IMR-90 (cell line): Measurements from ENCODE around the gene TMEM271. TPM values are rescaled to one million over a fixed set of nuclear protein-coding genes. Genes with fewer than 3 reads are reported as not detected.

ENCODE experiments used
- ATAC-seq: fragments of 200-7000 bp; cut with Tn5 transposase; 2 replicates; pipeline ENCODE4 v1.9.1; 2020; ENCODE audit warnings: low read depth, mild to moderate bottlenecking, moderate library complexity
- BruUV-seq: library from RNA; stranded (reverse); fragments of 400-500 nt; replicated peaks from 2 replicates; lab custom pipeline; 2021; lab: Mats Ljungman, UMichigan
- CTCF ChIA-PET: fragments of 300-600 bp; formaldehyde crosslinking; extraction: SDS; loops from one replicate; lab custom pipeline; 2021; ENCODE audit warnings: antibody characterized with exemption; lab: Yijun Ruan, JAX
- POLR2A ChIA-PET: fragments of 300-600 bp; sonication (Branson Sonifier 250); formaldehyde crosslinking; loops from one replicate; lab custom pipeline; 2022; ENCODE audit warnings: antibody characterized with exemption; ENCODE audit not compliant: unreplicated experiment; lab: Charles Lee
- DNase-seq: peaks from one replicate; pipeline ENCODE4 v3.0.0; 2013
- H2AFZ ChIP-seq: replicated peaks from 2 replicates; pipeline ENCODE3; 2013; ENCODE audit warnings: low read length, mild to moderate bottlenecking; ENCODE audit not compliant: poor library complexity
- H2AK5ac ChIP-seq: 2 replicates; pipeline ENCODE4 v1.6.1; 2013; ENCODE audit warnings: low read depth, low read length, inconsistent platforms
- H2AK9ac ChIP-seq: replicated peaks from 2 replicates; pipeline ENCODE3; 2013; ENCODE audit warnings: mild to moderate bottlenecking, low read depth, low read length, moderate library complexity; ENCODE audit not compliant: poor library complexity
- H2BK120ac ChIP-seq: 2 replicates; pipeline ENCODE4 v1.6.1; 2013; ENCODE audit warnings: low read depth, low read length, inconsistent platforms
- H2BK15ac ChIP-seq: 3 replicates; pipeline ENCODE4 v1.6.1; 2013; ENCODE audit warnings: low read depth, low read length, inconsistent platforms
- H2BK20ac ChIP-seq: 2 replicates; pipeline ENCODE4 v1.6.1; 2013; ENCODE audit warnings: low read depth, mild to moderate bottlenecking, inconsistent platforms, low read length, moderate library complexity
- H2BK5ac ChIP-seq: 2 replicates; pipeline ENCODE4 v1.6.1; 2013; ENCODE audit warnings: mild to moderate bottlenecking, low read depth, low read length, inconsistent platforms; ENCODE audit not compliant: poor library complexity, severe bottlenecking
- H3K14ac ChIP-seq: replicated peaks from 2 replicates; pipeline ENCODE4 v1.6.1; 2013; ENCODE audit warnings: low read depth, low read length, inconsistent platforms
- H3K18ac ChIP-seq: 2 replicates; pipeline ENCODE4 v1.6.1; 2013; ENCODE audit warnings: low read depth, low read length, control low read depth
- H3K23ac ChIP-seq: 2 replicates; pipeline ENCODE4 v1.6.1; 2013; ENCODE audit warnings: low read depth, low read length, inconsistent platforms
- H3K27ac ChIP-seq: 2 replicates; pipeline ENCODE4 v1.5.1; 2013; ENCODE audit warnings: mild to moderate bottlenecking, control low read depth, low read length; ENCODE audit not compliant: insufficient read depth
- H3K27me3 ChIP-seq: 2 replicates; pipeline ENCODE4 v1.6.1; 2013; ENCODE audit warnings: low read length; ENCODE audit not compliant: control insufficient read depth, insufficient read depth
- H3K36me3 ChIP-seq: 2 replicates; pipeline ENCODE4 v1.6.1; 2013; ENCODE audit warnings: low read length, mixed read lengths; ENCODE audit not compliant: control insufficient read depth, insufficient read depth
- H3K4ac ChIP-seq: 2 replicates; pipeline ENCODE4 v1.6.1; 2013; ENCODE audit warnings: low read depth, low read length, inconsistent platforms
- H3K4me1 ChIP-seq: 2 replicates; pipeline ENCODE4 v1.6.1; 2013; ENCODE audit warnings: low read length, mixed read lengths; ENCODE audit not compliant: control insufficient read depth, insufficient read depth
- H3K4me2 ChIP-seq: 2 replicates; pipeline ENCODE4 v1.6.1; 2013; ENCODE audit warnings: low read depth, mild to moderate bottlenecking, control low read depth, low read length, moderate library complexity
- H3K4me3 ChIP-seq: 2 replicates; pipeline ENCODE4 v1.5.1; 2013; ENCODE audit warnings: low read depth, mild to moderate bottlenecking, control low read depth, low read length, moderate library complexity; ENCODE audit not compliant: insufficient read depth
- H3K56ac ChIP-seq: 2 replicates; pipeline ENCODE4 v1.6.1; 2013; ENCODE audit warnings: low read length, inconsistent platforms; ENCODE audit not compliant: insufficient read depth; ENCODE audit errors: extremely low read depth
- H3K79me1 ChIP-seq, 2 experiments: 2 replicates each; pipeline ENCODE4 v1.6.1; 2013; ENCODE audit warnings: low read length in 2 of 2, inconsistent platforms in 1 of 2, low read depth in 1 of 2
- H3K9ac ChIP-seq: 2 replicates; pipeline ENCODE4 v1.6.1; 2013; ENCODE audit warnings: low read depth, low read length, control low read depth
- H3K9me1 ChIP-seq: 2 replicates; pipeline ENCODE4 v1.6.1; 2013; ENCODE audit warnings: low read length, inconsistent platforms; ENCODE audit not compliant: insufficient read depth
- H3K9me3 ChIP-seq: 2 replicates; pipeline ENCODE4 v1.6.1; 2013; ENCODE audit warnings: low read length; ENCODE audit not compliant: control insufficient read depth, insufficient read depth
- H4K20me1 ChIP-seq: 2 replicates; pipeline ENCODE4 v1.6.1; 2013; ENCODE audit warnings: low read length, inconsistent platforms; ENCODE audit not compliant: insufficient read depth
- H4K5ac ChIP-seq: 2 replicates; pipeline ENCODE4 v1.6.1; 2013; ENCODE audit warnings: mild to moderate bottlenecking, low read depth, low read length, control low read depth
- H4K8ac ChIP-seq, 2 experiments: 2 replicates each; pipeline ENCODE4 v1.6.1; 2013; ENCODE audit warnings: low read depth in 2 of 2, low read length in 2 of 2, control low read depth in 1 of 2, inconsistent platforms in 1 of 2
- H4K91ac ChIP-seq: 2 replicates; pipeline ENCODE4 v1.6.1; 2013; ENCODE audit warnings: low read depth, low read length, inconsistent platforms; ENCODE audit not compliant: insufficient read depth
- BHLHE40 ChIP-seq: fragments of 150-350 bp; IDR thresholded peaks from 2 replicates; pipeline ENCODE4 v1.6.1; 2016; ENCODE audit warnings: mild to moderate bottlenecking, low read depth, low read length
- CEBPB ChIP-seq: IDR thresholded peaks from 2 replicates; pipeline ENCODE4 v1.6.1; 2012; ENCODE audit warnings: low read depth, low read length, improper control_type of control experiment
- CHD1 ChIP-seq: IDR thresholded peaks from 2 replicates; pipeline ENCODE4 v1.6.1; 2012; ENCODE audit warnings: low read depth, low read length, improper control_type of control experiment
- ELK1 ChIP-seq: fragments of 150-350 bp; IDR thresholded peaks from 2 replicates; pipeline ENCODE4 v1.6.1; 2016; ENCODE audit warnings: low read depth, mild to moderate bottlenecking, low read length, moderate library complexity, borderline replicate concordance
- MAFK ChIP-seq: IDR thresholded peaks from 2 replicates; pipeline ENCODE4 v1.6.1; 2012; ENCODE audit warnings: low read depth, low read length, improper control_type of control experiment
- MAZ ChIP-seq: IDR thresholded peaks from 2 replicates; pipeline ENCODE4 v1.6.1; 2012; ENCODE audit warnings: low read depth, mild to moderate bottlenecking, low read length, improper control_type of control experiment, moderate library complexity, borderline replicate concordance
- MXI1 ChIP-seq: IDR thresholded peaks from 2 replicates; pipeline ENCODE4 v1.6.1; 2012; ENCODE audit warnings: low read depth, mild to moderate bottlenecking, low read length, moderate library complexity, borderline replicate concordance
- NFE2L2 ChIP-seq: fragments of 150-350 bp; IDR thresholded peaks from 2 replicates; pipeline ENCODE4 v1.6.1; 2016; ENCODE audit warnings: low read depth, mild to moderate bottlenecking, low read length
- RAD21 ChIP-seq: IDR thresholded peaks from 2 replicates; pipeline ENCODE4 v1.6.1; 2012; ENCODE audit warnings: low read length, improper control_type of control experiment
- WGBS, 2 experiments: methylation state at CpG; one replicate each; pipeline versions ENCODE4 v1.1.5 to v1.1.7; 2013; ENCODE audit warnings: missing lambda C conversion rate in 2 of 2; ENCODE audit not compliant: insufficient read length in 1 of 2; ENCODE audit errors: extremely low coverage in 2 of 2; 5-methylcytosine and 5-hydroxymethylcytosine counted together
- dilution Hi-C: fragments of 300-500 bp; cut with HindIII; formaldehyde crosslinking; loops from one replicate; pipeline ENCODE4 v1.14.3; 2018; ENCODE audit warnings: low sequenced_read_pairs; ENCODE audit not compliant: unreplicated experiment
- in situ Hi-C: fragments of 300-500 bp; cut with MboI; formaldehyde crosslinking; loops from 3 replicates; pipeline ENCODE4 v1.14.3; 2019; ENCODE audit warnings: low sequenced_read_pairs, inconsistent platforms, mixed read lengths
- intact Hi-C: fragments of 100-400 bp; cut with micrococcal nuclease; formaldehyde crosslinking; loops from 2 replicates; pipeline ENCODE4 v1.10.0; 2022
- polyA plus RNA-seq, 3 experiments: library from polyadenylated mRNA; depleted of rRNA; stranded (reverse); fragments of >200 nt; gene quantifications; 2 replicates each; pipeline ENCODE4 v1.2.3, GENCODE V29; 2012; ENCODE audit warnings: low replicate concordance in 1 of 3
- total RNA-seq: library from RNA; depleted of rRNA; stranded (reverse); fragments of >200 nt; gene quantifications from 2 replicates; pipeline ENCODE4 v1.2.3, GENCODE V29; 2012
- TF ChIP-seq, protein P1 (sequence below): conservative IDR thresholded peaks from 2 replicates; pipeline ENCODE4 v1.5.1; 2012; ENCODE audit warnings: mild to moderate bottlenecking, low read depth, low read length, improper control_type of control experiment

Gene TMEM271
- total and polyA plus RNA-seq, 2 of the 4 experiments (the other 2 are of a cell fraction): not detected

DNA sequence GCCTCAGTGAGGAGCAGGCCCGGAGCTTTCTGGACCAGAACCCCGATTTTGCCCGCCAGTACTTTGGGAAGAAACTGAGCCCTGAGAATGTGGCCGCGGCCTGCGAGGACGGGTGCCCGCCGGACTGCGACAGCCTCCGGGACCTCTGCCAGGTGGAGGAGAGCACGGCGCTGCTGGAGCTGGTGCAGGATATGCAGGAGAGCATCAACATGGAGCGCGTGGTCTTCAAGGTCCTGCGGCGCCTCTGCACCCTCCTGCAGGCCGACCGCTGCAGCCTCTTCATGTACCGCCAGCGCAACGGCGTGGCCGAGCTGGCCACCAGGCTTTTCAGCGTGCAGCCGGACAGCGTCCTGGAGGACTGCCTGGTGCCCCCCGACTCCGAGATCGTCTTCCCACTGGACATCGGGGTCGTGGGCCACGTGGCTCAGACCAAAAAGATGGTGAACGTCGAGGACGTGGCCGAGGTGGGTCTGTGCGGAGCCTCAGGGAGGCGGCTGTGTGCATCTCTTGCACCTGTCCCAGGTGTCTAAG is 49.6 kb upstream of the TMEM271 start:
- dilution Hi-C loops: no loop called here
- no peak for TF ChIP-seq MXI1
- no peak for TF ChIP-seq ELK1
- no peak for TF ChIP-seq NFE2L2
- TF ChIP-seq BHLHE40: no peak
- TF ChIP-seq, protein P1, sequence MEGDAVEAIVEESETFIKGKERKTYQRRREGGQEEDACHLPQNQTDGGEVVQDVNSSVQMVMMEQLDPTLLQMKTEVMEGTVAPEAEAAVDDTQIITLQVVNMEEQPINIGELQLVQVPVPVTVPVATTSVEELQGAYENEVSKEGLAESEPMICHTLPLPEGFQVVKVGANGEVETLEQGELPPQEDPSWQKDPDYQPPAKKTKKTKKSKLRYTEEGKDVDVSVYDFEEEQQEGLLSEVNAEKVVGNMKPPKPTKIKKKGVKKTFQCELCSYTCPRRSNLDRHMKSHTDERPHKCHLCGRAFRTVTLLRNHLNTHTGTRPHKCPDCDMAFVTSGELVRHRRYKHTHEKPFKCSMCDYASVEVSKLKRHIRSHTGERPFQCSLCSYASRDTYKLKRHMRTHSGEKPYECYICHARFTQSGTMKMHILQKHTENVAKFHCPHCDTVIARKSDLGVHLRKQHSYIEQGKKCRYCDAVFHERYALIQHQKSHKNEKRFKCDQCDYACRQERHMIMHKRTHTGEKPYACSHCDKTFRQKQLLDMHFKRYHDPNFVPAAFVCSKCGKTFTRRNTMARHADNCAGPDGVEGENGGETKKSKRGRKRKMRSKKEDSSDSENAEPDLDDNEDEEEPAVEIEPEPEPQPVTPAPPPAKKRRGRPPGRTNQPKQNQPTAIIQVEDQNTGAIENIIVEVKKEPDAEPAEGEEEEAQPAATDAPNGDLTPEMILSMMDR: no peak
- no peak for TF ChIP-seq RAD21
- TF ChIP-seq CEBPB: no peak
- no peak for TF ChIP-seq CHD1
- no peak for TF ChIP-seq MAZ
- no peak for TF ChIP-seq MAFK
- intact Hi-C loops: no loop called here
- H4K91ac ChIP-seq: no peak overlapping the region
- H3K9ac ChIP-seq: no peak overlapping the region
- H3K18ac ChIP-seq: no peak overlapping the region
- no peak overlapping the region for H4K5ac ChIP-seq
- ATAC-seq (no peak), DNase-seq (no peak)
- H3K27me3 ChIP-seq: no peaks in the 10 kb centered on the region
- H3K36me3 ChIP-seq: no peaks in the 10 kb centered on the region
- ChIA-PET CTCF (no interaction called here), POLR2A (no interaction called here)
- no peak overlapping the region for H3K27ac ChIP-seq
- no peak overlapping the region for H2BK120ac ChIP-seq
- peaks cover 15% of the 10 kb centered on the region for H3K9me3 ChIP-seq
- no peak overlapping the region for H3K4me3 ChIP-seq
- no peak overlapping the region for H2AK9ac ChIP-seq
- H2BK5ac ChIP-seq: no peak overlapping the region
- no peak overlapping the region for H2AK5ac ChIP-seq
- H3K14ac ChIP-seq: no peak overlapping the region
- H3K4ac ChIP-seq: no peak overlapping the region
- in situ Hi-C loops: no loop called here
- no peaks in the 10 kb centered on the region for H3K9me1 ChIP-seq
- H2BK15ac ChIP-seq: no peak overlapping the region
- BruUV-seq: no TSS peak
- 84% methylated on average over 25 of the region's 39 CpGs; no CpG with 5 or more reads in 1 of the 2 experiments for WGBS, 2 experiments
- H3K56ac ChIP-seq: no peak overlapping the region
- H2AFZ ChIP-seq: no peak overlapping the region
- H4K20me1 ChIP-seq: no peaks in the 10 kb centered on the region
- H3K4me1 ChIP-seq: no peaks in the 10 kb centered on the region
- no peak overlapping the region for H3K23ac ChIP-seq
- H2BK20ac ChIP-seq: no peak overlapping the region
- H3K4me2 ChIP-seq: no peak overlapping the region
- no peak overlapping the region for H4K8ac ChIP-seq
- no peaks in the 10 kb centered on the region for H3K79me1 ChIP-seq
